ENCODE results near the gene RALGPS1.

DNA sequence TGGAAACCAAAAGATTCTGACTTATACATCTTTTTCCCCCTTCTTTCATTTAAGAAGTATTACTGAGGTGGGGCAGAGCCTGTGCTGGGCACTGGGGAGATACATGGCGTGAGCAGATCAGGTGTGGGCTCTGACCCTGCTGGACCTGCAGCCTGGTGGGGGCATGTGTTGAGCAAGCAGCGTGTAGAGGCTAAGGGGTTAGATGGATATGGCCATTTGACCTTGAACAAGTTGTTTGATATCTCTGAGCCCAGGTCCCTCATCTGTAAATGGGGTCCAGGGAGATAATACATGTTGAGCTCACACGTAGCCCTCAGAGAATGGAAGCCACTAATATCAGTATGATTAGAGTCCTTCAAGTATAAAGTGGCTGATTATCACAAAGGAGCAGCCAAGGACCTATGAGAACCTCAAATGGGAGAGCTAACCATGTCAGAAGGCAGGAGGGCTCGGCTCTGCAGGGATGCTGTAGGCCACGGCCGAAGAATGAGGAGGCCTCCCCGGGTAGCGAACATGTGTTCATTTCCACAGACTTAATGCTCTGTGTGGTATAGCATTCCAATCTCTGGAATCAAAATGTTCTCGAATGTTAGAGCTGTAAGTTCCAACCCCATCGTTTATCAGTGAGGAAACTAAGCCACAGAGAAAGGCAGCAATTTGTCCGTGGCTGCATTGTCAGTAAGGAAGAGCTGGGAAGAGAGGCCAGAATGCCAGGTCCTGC lies 223.2 kb downstream of the RALGPS1 start:
- TF ChIP-seq, protein P1, sequence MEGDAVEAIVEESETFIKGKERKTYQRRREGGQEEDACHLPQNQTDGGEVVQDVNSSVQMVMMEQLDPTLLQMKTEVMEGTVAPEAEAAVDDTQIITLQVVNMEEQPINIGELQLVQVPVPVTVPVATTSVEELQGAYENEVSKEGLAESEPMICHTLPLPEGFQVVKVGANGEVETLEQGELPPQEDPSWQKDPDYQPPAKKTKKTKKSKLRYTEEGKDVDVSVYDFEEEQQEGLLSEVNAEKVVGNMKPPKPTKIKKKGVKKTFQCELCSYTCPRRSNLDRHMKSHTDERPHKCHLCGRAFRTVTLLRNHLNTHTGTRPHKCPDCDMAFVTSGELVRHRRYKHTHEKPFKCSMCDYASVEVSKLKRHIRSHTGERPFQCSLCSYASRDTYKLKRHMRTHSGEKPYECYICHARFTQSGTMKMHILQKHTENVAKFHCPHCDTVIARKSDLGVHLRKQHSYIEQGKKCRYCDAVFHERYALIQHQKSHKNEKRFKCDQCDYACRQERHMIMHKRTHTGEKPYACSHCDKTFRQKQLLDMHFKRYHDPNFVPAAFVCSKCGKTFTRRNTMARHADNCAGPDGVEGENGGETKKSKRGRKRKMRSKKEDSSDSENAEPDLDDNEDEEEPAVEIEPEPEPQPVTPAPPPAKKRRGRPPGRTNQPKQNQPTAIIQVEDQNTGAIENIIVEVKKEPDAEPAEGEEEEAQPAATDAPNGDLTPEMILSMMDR (IDR thresholded peaks at IDR 0.05; ENCODE audit: low read depth, low read length), result no peak
- no peak for TF ChIP-seq EZH2phosphoT487 (IDR thresholded peaks at IDR 0.05; ENCODE audit: low read depth)

Data from OCI-LY3 (cell line).